ENCODE data around the gene CFAP119.

DNA sequence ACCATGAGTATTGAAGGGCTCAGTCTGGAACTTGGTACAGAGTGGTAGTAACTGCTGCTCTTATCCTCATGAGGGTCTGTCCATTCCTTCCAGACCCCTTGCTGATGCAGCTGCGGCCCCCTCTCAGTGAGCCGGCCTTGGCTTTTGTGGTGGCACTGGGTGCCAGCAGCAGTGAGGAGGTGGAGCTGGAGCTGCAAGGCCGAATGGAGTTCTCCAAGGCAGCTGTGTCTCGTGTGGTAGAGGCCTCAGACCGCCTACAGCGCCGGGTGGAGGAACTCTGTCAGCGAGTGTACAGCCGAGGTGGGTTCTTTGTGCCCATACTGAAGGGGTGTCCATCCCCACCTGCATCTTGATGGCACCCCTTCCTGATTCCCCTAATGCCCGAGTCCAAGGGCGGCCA is 2.2 kb upstream of the CFAP119 start:
- TF ChIP-seq, protein P1, sequence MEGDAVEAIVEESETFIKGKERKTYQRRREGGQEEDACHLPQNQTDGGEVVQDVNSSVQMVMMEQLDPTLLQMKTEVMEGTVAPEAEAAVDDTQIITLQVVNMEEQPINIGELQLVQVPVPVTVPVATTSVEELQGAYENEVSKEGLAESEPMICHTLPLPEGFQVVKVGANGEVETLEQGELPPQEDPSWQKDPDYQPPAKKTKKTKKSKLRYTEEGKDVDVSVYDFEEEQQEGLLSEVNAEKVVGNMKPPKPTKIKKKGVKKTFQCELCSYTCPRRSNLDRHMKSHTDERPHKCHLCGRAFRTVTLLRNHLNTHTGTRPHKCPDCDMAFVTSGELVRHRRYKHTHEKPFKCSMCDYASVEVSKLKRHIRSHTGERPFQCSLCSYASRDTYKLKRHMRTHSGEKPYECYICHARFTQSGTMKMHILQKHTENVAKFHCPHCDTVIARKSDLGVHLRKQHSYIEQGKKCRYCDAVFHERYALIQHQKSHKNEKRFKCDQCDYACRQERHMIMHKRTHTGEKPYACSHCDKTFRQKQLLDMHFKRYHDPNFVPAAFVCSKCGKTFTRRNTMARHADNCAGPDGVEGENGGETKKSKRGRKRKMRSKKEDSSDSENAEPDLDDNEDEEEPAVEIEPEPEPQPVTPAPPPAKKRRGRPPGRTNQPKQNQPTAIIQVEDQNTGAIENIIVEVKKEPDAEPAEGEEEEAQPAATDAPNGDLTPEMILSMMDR (IDR thresholded peaks at IDR 0.05; ENCODE audit: low read depth, low read length, missing input control), result no peak
- TF ChIP-seq YY1 (IDR thresholded peaks at IDR 0.05), result no peak
- no peak for TF ChIP-seq RAD21 (IDR thresholded peaks at IDR 0.05)
- TF ChIP-seq, protein P2, sequence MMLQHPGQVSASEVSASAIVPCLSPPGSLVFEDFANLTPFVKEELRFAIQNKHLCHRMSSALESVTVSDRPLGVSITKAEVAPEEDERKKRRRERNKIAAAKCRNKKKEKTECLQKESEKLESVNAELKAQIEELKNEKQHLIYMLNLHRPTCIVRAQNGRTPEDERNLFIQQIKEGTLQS (IDR thresholded peaks at IDR 0.05), result no peak
- TF ChIP-seq, protein P3, sequence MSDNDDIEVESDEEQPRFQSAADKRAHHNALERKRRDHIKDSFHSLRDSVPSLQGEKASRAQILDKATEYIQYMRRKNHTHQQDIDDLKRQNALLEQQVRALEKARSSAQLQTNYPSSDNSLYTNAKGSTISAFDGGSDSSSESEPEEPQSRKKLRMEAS (IDR thresholded peaks at IDR 0.05), result no peak
- TF ChIP-seq, protein P4, sequence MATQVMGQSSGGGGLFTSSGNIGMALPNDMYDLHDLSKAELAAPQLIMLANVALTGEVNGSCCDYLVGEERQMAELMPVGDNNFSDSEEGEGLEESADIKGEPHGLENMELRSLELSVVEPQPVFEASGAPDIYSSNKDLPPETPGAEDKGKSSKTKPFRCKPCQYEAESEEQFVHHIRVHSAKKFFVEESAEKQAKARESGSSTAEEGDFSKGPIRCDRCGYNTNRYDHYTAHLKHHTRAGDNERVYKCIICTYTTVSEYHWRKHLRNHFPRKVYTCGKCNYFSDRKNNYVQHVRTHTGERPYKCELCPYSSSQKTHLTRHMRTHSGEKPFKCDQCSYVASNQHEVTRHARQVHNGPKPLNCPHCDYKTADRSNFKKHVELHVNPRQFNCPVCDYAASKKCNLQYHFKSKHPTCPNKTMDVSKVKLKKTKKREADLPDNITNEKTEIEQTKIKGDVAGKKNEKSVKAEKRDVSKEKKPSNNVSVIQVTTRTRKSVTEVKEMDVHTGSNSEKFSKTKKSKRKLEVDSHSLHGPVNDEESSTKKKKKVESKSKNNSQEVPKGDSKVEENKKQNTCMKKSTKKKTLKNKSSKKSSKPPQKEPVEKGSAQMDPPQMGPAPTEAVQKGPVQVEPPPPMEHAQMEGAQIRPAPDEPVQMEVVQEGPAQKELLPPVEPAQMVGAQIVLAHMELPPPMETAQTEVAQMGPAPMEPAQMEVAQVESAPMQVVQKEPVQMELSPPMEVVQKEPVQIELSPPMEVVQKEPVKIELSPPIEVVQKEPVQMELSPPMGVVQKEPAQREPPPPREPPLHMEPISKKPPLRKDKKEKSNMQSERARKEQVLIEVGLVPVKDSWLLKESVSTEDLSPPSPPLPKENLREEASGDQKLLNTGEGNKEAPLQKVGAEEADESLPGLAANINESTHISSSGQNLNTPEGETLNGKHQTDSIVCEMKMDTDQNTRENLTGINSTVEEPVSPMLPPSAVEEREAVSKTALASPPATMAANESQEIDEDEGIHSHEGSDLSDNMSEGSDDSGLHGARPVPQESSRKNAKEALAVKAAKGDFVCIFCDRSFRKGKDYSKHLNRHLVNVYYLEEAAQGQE (IDR thresholded peaks at IDR 0.05), result no peak
- TF ChIP-seq JUND (IDR thresholded peaks at IDR 0.05), result no peak
